Measurements from ENCODE around the gene CSAD. TPM values are rescaled to one million over a fixed set of nuclear protein-coding genes. Genes with fewer than 3 reads are reported as not detected.

The CSAD gene
- total and polyA plus RNA-seq, 2 experiments from 2014 or later, result 3.2 to 7.1 TPM

DNA sequence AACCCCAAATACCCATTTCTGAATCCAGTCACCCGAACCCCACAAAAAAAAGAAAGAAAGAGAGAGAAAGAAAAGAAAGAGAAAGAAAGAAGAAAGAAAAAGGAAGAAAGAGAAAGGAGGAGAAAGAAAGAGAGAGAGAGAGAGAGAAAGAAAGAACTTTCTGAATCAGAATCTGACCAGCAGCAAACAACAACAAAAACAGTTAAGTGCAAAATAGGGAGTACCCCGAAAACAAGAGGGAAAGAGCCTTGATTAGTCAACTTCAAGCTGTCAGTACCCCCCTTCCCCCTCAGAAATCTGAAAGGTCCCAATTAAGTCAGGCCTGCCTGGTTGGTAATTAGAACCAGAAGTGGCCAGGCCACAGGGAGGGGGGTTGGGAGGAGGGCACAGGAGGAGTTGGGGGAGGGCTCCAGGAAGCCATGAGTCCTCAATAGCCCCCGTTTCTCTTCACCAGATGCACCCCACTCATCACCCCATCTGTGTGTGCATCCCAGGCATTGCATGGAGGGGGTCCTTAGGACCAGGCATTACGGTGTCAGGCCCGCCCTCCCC, 41.5 kb upstream of the CSAD start:
- H3K27ac Mint-ChIP-seq, result peak overlapping the region; percentile 35; the same call in 1 of the 2 replicates
- H2AFZ ChIP-seq, result no peak overlapping the region
- H3K9me2 ChIP-seq (ENCODE audit: insufficient read depth), result no peaks in the 10 kb centered on the region
- H3K4me1 ChIP-seq (ENCODE audit: insufficient read depth), result peaks cover 56% of the 10 kb centered on the region
- peaks cover 4% of the 10 kb centered on the region; the same call in 1 of the 3 replicates for H3K9me3 Mint-ChIP-seq
- peaks cover 35% of the 10 kb centered on the region for H3K27me3 Mint-ChIP-seq (ENCODE audit: insufficient read depth, low read depth, poor library complexity)
- H3K4me1 Mint-ChIP-seq, result peaks cover 68% of the 10 kb centered on the region
- no peaks in the 10 kb centered on the region for H4K20me1 ChIP-seq (replicated peaks; ENCODE audit: insufficient read depth)
- no peaks in the 10 kb centered on the region; the same call in 1 of the 2 replicates for H3K36me3 ChIP-seq (ENCODE audit: insufficient read depth)
- TF ChIP-seq, protein P1, sequence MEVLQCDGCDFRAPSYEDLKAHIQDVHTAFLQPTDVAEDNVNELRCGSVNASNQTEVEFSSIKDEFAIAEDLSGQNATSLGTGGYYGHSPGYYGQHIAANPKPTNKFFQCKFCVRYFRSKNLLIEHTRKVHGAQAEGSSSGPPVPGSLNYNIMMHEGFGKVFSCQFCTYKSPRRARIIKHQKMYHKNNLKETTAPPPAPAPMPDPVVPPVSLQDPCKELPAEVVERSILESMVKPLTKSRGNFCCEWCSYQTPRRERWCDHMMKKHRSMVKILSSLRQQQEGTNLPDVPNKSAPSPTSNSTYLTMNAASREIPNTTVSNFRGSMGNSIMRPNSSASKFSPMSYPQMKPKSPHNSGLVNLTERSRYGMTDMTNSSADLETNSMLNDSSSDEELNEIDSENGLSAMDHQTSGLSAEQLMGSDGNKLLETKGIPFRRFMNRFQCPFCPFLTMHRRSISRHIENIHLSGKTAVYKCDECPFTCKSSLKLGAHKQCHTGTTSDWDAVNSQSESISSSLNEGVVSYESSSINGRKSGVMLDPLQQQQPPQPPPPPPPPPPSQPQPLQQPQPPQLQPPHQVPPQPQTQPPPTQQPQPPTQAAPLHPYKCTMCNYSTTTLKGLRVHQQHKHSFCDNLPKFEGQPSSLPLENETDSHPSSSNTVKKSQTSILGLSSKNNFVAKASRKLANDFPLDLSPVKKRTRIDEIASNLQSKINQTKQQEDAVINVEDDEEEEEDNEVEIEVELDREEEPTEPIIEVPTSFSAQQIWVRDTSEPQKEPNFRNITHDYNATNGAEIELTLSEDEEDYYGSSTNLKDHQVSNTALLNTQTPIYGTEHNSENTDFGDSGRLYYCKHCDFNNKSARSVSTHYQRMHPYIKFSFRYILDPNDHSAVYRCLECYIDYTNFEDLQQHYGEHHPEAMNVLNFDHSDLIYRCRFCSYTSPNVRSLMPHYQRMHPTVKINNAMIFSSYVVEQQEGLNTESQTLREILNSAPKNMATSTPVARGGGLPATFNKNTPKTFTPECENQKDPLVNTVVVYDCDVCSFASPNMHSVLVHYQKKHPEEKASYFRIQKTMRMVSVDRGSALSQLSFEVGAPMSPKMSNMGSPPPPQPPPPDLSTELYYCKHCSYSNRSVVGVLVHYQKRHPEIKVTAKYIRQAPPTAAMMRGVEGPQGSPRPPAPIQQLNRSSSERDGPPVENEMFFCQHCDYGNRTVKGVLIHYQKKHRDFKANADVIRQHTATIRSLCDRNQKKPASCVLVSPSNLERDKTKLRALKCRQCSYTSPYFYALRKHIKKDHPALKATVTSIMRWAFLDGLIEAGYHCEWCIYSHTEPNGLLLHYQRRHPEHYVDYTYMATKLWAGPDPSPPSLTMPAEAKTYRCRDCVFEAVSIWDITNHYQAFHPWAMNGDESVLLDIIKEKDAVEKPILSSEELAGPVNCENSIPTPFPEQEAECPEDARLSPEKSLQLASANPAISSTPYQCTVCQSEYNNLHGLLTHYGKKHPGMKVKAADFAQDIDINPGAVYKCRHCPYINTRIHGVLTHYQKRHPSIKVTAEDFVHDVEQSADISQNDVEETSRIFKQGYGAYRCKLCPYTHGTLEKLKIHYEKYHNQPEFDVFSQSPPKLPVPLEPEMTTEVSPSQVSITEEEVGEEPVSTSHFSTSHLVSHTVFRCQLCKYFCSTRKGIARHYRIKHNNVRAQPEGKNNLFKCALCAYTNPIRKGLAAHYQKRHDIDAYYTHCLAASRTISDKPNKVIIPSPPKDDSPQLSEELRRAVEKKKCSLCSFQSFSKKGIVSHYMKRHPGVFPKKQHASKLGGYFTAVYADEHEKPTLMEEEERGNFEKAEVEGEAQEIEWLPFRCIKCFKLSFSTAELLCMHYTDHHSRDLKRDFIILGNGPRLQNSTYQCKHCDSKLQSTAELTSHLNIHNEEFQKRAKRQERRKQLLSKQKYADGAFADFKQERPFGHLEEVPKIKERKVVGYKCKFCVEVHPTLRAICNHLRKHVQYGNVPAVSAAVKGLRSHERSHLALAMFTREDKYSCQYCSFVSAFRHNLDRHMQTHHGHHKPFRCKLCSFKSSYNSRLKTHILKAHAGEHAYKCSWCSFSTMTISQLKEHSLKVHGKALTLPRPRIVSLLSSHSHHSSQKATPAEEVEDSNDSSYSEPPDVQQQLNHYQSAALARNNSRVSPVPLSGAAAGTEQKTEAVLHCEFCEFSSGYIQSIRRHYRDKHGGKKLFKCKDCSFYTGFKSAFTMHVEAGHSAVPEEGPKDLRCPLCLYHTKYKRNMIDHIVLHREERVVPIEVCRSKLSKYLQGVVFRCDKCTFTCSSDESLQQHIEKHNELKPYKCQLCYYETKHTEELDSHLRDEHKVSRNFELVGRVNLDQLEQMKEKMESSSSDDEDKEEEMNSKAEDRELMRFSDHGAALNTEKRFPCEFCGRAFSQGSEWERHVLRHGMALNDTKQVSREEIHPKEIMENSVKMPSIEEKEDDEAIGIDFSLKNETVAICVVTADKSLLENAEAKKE (CRISPR knock-in tag; IDR thresholded peaks at IDR 0.05), result no peak
- TF ChIP-seq STAT1 (IDR thresholded peaks at IDR 0.05; ENCODE audit: unreplicated experiment), result no peak
- no peak for TF ChIP-seq NANOG (IDR thresholded peaks at IDR 0.05; ENCODE audit: borderline replicate concordance)
- TF ChIP-seq POLR2AphosphoS5 (IDR thresholded peaks at IDR 0.05; ENCODE audit: low read depth), result no peak
- TF ChIP-seq EZH2phosphoT487 (IDR thresholded peaks at IDR 0.05; ENCODE audit: unreplicated experiment), result no peak
- TF ChIP-seq JUNB (IDR thresholded peaks at IDR 0.05; ENCODE audit: unreplicated experiment), result no peak
- TF ChIP-seq, protein P2, sequence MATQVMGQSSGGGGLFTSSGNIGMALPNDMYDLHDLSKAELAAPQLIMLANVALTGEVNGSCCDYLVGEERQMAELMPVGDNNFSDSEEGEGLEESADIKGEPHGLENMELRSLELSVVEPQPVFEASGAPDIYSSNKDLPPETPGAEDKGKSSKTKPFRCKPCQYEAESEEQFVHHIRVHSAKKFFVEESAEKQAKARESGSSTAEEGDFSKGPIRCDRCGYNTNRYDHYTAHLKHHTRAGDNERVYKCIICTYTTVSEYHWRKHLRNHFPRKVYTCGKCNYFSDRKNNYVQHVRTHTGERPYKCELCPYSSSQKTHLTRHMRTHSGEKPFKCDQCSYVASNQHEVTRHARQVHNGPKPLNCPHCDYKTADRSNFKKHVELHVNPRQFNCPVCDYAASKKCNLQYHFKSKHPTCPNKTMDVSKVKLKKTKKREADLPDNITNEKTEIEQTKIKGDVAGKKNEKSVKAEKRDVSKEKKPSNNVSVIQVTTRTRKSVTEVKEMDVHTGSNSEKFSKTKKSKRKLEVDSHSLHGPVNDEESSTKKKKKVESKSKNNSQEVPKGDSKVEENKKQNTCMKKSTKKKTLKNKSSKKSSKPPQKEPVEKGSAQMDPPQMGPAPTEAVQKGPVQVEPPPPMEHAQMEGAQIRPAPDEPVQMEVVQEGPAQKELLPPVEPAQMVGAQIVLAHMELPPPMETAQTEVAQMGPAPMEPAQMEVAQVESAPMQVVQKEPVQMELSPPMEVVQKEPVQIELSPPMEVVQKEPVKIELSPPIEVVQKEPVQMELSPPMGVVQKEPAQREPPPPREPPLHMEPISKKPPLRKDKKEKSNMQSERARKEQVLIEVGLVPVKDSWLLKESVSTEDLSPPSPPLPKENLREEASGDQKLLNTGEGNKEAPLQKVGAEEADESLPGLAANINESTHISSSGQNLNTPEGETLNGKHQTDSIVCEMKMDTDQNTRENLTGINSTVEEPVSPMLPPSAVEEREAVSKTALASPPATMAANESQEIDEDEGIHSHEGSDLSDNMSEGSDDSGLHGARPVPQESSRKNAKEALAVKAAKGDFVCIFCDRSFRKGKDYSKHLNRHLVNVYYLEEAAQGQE (IDR thresholded peaks at IDR 0.05; ENCODE audit: unreplicated experiment), result no peak
- TF ChIP-seq, protein P3, sequence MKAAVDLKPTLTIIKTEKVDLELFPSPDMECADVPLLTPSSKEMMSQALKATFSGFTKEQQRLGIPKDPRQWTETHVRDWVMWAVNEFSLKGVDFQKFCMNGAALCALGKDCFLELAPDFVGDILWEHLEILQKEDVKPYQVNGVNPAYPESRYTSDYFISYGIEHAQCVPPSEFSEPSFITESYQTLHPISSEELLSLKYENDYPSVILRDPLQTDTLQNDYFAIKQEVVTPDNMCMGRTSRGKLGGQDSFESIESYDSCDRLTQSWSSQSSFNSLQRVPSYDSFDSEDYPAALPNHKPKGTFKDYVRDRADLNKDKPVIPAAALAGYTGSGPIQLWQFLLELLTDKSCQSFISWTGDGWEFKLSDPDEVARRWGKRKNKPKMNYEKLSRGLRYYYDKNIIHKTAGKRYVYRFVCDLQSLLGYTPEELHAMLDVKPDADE (IDR thresholded peaks at IDR 0.05), result no peak
- TF ChIP-seq EZH2 (IDR thresholded peaks at IDR 0.05; ENCODE audit: low read depth, unreplicated experiment), result no peak
- no peak for TF ChIP-seq ZNF114 (CRISPR knock-in tag; IDR thresholded peaks at IDR 0.05)
- TF ChIP-seq, protein P4, sequence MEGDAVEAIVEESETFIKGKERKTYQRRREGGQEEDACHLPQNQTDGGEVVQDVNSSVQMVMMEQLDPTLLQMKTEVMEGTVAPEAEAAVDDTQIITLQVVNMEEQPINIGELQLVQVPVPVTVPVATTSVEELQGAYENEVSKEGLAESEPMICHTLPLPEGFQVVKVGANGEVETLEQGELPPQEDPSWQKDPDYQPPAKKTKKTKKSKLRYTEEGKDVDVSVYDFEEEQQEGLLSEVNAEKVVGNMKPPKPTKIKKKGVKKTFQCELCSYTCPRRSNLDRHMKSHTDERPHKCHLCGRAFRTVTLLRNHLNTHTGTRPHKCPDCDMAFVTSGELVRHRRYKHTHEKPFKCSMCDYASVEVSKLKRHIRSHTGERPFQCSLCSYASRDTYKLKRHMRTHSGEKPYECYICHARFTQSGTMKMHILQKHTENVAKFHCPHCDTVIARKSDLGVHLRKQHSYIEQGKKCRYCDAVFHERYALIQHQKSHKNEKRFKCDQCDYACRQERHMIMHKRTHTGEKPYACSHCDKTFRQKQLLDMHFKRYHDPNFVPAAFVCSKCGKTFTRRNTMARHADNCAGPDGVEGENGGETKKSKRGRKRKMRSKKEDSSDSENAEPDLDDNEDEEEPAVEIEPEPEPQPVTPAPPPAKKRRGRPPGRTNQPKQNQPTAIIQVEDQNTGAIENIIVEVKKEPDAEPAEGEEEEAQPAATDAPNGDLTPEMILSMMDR (conservative IDR thresholded peaks at IDR 0.05; ENCODE audit: low read depth in 2 of 2), result no peak
- peak; percentile 32 for DNase-seq (ENCODE audit: low spot score)
- H3F3A ChIP-seq (replicated peaks; ENCODE audit: low read depth), result peaks cover 36% of the 10 kb centered on the region
- ATAC-seq, result no peak
- peaks cover 15% of the 10 kb centered on the region for H3K27me3 ChIP-seq (ENCODE audit: insufficient read depth)
- peak overlapping the region; percentile 67 for H3K4me3 Mint-ChIP-seq
- peak overlapping the region; percentile 91 for H3K4me2 ChIP-seq
- peaks cover 5% of the 10 kb centered on the region for H3K36me3 Mint-ChIP-seq (ENCODE audit: low read depth)
- peaks cover 19% of the 10 kb centered on the region for H3K79me2 ChIP-seq (replicated peaks; ENCODE audit: insufficient read depth)
- peak overlapping the region; percentile 75; the same call in 1 of the 2 replicates for H3K27ac ChIP-seq (ENCODE audit: low read depth)
- H3K4me3 ChIP-seq, result peak overlapping the region; percentile 95
